ENCODE results near the gene SST. TPM values are rescaled to one million over a fixed set of nuclear protein-coding genes. Genes with fewer than 3 reads are reported as not detected.

SST gene
- total and polyA plus RNA-seq, 2 of the 13 experiments (the other 11 are each of a cell fraction or from before 2014, with no cell fraction given) = not detected

DNA sequence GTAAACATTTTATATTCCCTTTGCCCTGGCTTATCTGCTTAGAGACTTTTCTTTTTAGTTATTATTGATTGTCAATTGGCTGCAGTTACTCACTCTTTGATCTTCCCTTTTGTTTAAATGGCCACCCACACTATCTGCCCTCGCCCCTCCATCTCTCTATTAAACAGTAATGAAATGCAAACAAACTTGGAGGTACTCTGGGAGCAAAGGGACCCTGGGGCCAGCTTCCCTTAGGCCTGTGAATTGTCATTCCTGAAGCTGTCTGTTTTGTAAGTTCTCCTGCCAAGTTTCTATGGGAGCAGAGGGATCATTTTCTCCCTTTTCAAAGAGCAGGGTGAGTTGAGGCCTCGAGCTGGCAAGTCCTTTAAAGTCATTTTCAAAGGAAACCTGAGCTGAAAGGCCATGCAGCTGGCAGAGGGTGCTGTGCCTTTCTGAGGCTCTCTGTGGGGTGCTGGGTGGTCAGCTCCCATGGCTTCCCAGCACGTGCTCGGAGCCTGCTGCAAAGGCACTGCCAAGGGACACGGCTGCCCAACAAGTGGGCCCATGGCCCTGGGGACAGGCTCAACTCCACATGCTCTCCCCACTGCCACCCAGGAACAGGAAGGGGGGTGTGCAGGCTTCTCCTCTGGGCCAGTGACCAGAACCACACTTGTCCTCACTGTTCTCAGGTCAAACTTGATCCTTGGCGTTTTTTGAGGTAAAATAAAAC lies 49.6 kb upstream of the SST start (continued):
- TF ChIP-seq ZNF10 (CRISPR knock-in tag; IDR thresholded peaks at IDR 0.05; ENCODE audit: borderline replicate concordance, low read depth) (no peak), NFE2 (CRISPR knock-in tag; IDR thresholded peaks at IDR 0.05) (no peak), ZNF766 (CRISPR knock-in tag; IDR thresholded peaks at IDR 0.05; ENCODE audit: borderline replicate concordance) (no peak), ZNF326 (CRISPR knock-in tag; IDR thresholded peaks at IDR 0.05; ENCODE audit: borderline replicate concordance) (no peak), ZNF678 (CRISPR knock-in tag; IDR thresholded peaks at IDR 0.05) (no peak), ZNF337 (CRISPR knock-in tag; IDR thresholded peaks at IDR 0.05; ENCODE audit: borderline replicate concordance, low read depth) (no peak), ZNF460 (CRISPR knock-in tag; IDR thresholded peaks at IDR 0.05; ENCODE audit: borderline replicate concordance) (no peak), TBP (CRISPR knock-in tag; IDR thresholded peaks at IDR 0.05) (no peak), ZNF224 (CRISPR knock-in tag; IDR thresholded peaks at IDR 0.05) (no peak), HDAC6 (IDR thresholded peaks at IDR 0.05; ENCODE audit: low read depth, low read length) (no peak), SP5 (CRISPR knock-in tag; IDR thresholded peaks at IDR 0.05; ENCODE audit: borderline replicate concordance, low read depth) (peak; percentile 53; the same call in 1 of the 2 replicates), ZNF431 (CRISPR knock-in tag; IDR thresholded peaks at IDR 0.05; ENCODE audit: borderline replicate concordance, low read depth) (no peak; the same call in 1 of the 2 replicates), ZZZ3 (CRISPR knock-in tag; IDR thresholded peaks at IDR 0.05; ENCODE audit: borderline replicate concordance) (no peak), MEIS1 (CRISPR knock-in tag; IDR thresholded peaks at IDR 0.05; ENCODE audit: borderline replicate concordance) (no peak), FOXP1 (IDR thresholded peaks at IDR 0.05) (no peak), FOXP1 (CRISPR knock-in tag; IDR thresholded peaks at IDR 0.05) (peak; percentile 65; the same call in 1 of the 2 replicates), ZNF34 (CRISPR knock-in tag; IDR thresholded peaks at IDR 0.05; ENCODE audit: borderline replicate concordance) (no peak), ZNF263 (CRISPR knock-in tag; IDR thresholded peaks at IDR 0.05) (no peak), SUZ12 (IDR thresholded peaks at IDR 0.05; ENCODE audit: low read depth, low read length) (no peak), ZKSCAN1 (IDR thresholded peaks at IDR 0.05; ENCODE audit: low read length) (no peak), ZNF207 (IDR thresholded peaks at IDR 0.05; ENCODE audit: borderline replicate concordance) (no peak), PLRG1 (conservative IDR thresholded peaks at IDR 0.05) (no peak), KLF6 (CRISPR knock-in tag; IDR thresholded peaks at IDR 0.05) (0 out of 2 replicates have a peak, but pooled peaks have one; percentile 22)
- TF ChIP-seq, protein P1, sequence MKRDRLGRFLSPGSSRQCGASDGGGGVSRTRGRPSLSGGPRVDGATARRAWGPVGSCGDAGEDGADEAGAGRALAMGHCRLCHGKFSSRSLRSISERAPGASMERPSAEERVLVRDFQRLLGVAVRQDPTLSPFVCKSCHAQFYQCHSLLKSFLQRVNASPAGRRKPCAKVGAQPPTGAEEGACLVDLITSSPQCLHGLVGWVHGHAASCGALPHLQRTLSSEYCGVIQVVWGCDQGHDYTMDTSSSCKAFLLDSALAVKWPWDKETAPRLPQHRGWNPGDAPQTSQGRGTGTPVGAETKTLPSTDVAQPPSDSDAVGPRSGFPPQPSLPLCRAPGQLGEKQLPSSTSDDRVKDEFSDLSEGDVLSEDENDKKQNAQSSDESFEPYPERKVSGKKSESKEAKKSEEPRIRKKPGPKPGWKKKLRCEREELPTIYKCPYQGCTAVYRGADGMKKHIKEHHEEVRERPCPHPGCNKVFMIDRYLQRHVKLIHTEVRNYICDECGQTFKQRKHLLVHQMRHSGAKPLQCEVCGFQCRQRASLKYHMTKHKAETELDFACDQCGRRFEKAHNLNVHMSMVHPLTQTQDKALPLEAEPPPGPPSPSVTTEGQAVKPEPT (CRISPR knock-in tag; IDR thresholded peaks at IDR 0.05; ENCODE audit: low read depth) = no peak
- TF ChIP-seq, protein P2, sequence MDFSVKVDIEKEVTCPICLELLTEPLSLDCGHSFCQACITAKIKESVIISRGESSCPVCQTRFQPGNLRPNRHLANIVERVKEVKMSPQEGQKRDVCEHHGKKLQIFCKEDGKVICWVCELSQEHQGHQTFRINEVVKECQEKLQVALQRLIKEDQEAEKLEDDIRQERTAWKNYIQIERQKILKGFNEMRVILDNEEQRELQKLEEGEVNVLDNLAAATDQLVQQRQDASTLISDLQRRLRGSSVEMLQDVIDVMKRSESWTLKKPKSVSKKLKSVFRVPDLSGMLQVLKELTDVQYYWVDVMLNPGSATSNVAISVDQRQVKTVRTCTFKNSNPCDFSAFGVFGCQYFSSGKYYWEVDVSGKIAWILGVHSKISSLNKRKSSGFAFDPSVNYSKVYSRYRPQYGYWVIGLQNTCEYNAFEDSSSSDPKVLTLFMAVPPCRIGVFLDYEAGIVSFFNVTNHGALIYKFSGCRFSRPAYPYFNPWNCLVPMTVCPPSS (IDR thresholded peaks at IDR 0.05) = no peak

All from HepG2 (cell line).